ENCODE results near the gene MCU. TPM values are rescaled to one million over a fixed set of nuclear protein-coding genes. Genes with fewer than 3 reads are reported as not detected.

Gene MCU
- total and polyA plus RNA-seq, 10 of the 15 experiments (the other 5 are each of a cell fraction or from before 2014, with no cell fraction given): 5.1 to 49.1 (median 17.9) TPM

DNA sequence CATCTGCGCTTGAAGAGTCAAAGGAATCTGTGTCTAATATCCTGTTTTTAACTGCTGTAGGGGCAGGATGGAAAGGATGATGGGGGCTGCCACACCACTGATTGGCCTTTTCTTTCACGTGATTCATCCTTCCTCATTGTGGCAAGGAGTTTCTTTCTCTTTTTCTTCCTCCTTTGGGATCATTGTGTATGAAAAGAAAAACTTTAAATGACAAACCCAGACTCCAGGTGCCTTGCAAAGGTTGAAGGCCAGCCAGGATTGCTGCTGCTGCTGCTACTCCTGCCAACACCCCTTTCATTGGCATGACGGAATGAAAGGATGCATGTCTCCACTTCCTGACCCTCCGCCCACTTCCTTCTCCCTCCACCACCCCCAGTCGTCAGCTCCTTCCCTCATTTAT is 195.1 kb downstream of the MCU start:
- ChIA-PET CTCF (interaction anchor here (1.8 kb wide), 1 partner anchor 12 kb away, joined by 5 read pairs; no protein-coding TSS in a partner anchor), SMC1A (ENCODE audit: uncharacterized antibody, unreplicated experiment) (no interaction called here), POLR2A (no interaction called here), RAD21 (ENCODE audit: unreplicated experiment) (no interaction called here)
- Histone ChIP-seq H3K4me3 (no peak overlapping the region), H3K4me1 (ENCODE audit: control insufficient read depth, insufficient read depth, low read length) (no peaks in the 10 kb centered on the region), H3K36me3 (ENCODE audit: control insufficient read depth in 2 of 2, insufficient read depth in 2 of 2, low read length in 1 of 2) (no peaks in the 10 kb centered on the region), H4K20me1 (ENCODE audit: control insufficient read depth, insufficient read depth) (no peaks in the 10 kb centered on the region), H3K79me2 (ENCODE audit: control insufficient read depth, insufficient read depth, low read length) (no peaks in the 10 kb centered on the region), H3K4me2 (ENCODE audit: control insufficient read depth, insufficient read depth) (no peak overlapping the region), H3K9ac (ENCODE audit: control insufficient read depth, insufficient read depth, low read length) (no peak overlapping the region), H3K9me3 (replicated peaks; ENCODE audit: control insufficient read depth, insufficient read depth, low read length) (no peaks in the 10 kb centered on the region), H2AFZ (ENCODE audit: control insufficient read depth, low read depth, low read length) (peak overlapping the region; percentile 34), H3K27me3 (replicated peaks in 1 of 2; ENCODE audit: control insufficient read depth in 2 of 2, insufficient read depth in 2 of 2, low read length in 1 of 2) (no peaks in the 10 kb centered on the region), H3K27ac (ENCODE audit: control insufficient read depth, insufficient read depth) (no peak overlapping the region)
- intact Hi-C loops (cut with micrococcal nuclease; ENCODE audit: unreplicated experiment): no loop called here
- no TSS peak for BruUV-seq (replicated peaks)
- 0 out of 2 replicates have a peak, but pooled peaks have one; percentile 31 for TF ChIP-seq NFYB (IDR thresholded peaks at IDR 0.05; ENCODE audit: insufficient read depth, low read depth, low read length)
- TF ChIP-seq SREBF2 (IDR thresholded peaks at IDR 0.05; ENCODE audit: low read length): no peak
- TF ChIP-seq, protein P1, sequence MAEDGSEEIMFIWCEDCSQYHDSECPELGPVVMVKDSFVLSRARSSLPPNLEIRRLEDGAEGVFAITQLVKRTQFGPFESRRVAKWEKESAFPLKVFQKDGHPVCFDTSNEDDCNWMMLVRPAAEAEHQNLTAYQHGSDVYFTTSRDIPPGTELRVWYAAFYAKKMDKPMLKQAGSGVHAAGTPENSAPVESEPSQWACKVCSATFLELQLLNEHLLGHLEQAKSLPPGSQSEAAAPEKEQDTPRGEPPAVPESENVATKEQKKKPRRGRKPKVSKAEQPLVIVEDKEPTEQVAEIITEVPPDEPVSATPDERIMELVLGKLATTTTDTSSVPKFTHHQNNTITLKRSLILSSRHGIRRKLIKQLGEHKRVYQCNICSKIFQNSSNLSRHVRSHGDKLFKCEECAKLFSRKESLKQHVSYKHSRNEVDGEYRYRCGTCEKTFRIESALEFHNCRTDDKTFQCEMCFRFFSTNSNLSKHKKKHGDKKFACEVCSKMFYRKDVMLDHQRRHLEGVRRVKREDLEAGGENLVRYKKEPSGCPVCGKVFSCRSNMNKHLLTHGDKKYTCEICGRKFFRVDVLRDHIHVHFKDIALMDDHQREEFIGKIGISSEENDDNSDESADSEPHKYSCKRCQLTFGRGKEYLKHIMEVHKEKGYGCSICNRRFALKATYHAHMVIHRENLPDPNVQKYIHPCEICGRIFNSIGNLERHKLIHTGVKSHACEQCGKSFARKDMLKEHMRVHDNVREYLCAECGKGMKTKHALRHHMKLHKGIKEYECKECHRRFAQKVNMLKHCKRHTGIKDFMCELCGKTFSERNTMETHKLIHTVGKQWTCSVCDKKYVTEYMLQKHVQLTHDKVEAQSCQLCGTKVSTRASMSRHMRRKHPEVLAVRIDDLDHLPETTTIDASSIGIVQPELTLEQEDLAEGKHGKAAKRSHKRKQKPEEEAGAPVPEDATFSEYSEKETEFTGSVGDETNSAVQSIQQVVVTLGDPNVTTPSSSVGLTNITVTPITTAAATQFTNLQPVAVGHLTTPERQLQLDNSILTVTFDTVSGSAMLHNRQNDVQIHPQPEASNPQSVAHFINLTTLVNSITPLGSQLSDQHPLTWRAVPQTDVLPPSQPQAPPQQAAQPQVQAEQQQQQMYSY (CRISPR knock-in tag; IDR thresholded peaks at IDR 0.05): no peak
- no peak for TF ChIP-seq NR2C1 (IDR thresholded peaks at IDR 0.05)
- TF ChIP-seq TAF1 (IDR thresholded peaks at IDR 0.05; ENCODE audit: borderline replicate concordance, low read depth, low read length): no peak
- no peak for TF ChIP-seq HDAC6 (IDR thresholded peaks at IDR 0.05; ENCODE audit: unreplicated experiment)
- no peak for TF ChIP-seq IKZF1 (conservative IDR thresholded peaks at IDR 0.05)
- TF ChIP-seq, protein P2, sequence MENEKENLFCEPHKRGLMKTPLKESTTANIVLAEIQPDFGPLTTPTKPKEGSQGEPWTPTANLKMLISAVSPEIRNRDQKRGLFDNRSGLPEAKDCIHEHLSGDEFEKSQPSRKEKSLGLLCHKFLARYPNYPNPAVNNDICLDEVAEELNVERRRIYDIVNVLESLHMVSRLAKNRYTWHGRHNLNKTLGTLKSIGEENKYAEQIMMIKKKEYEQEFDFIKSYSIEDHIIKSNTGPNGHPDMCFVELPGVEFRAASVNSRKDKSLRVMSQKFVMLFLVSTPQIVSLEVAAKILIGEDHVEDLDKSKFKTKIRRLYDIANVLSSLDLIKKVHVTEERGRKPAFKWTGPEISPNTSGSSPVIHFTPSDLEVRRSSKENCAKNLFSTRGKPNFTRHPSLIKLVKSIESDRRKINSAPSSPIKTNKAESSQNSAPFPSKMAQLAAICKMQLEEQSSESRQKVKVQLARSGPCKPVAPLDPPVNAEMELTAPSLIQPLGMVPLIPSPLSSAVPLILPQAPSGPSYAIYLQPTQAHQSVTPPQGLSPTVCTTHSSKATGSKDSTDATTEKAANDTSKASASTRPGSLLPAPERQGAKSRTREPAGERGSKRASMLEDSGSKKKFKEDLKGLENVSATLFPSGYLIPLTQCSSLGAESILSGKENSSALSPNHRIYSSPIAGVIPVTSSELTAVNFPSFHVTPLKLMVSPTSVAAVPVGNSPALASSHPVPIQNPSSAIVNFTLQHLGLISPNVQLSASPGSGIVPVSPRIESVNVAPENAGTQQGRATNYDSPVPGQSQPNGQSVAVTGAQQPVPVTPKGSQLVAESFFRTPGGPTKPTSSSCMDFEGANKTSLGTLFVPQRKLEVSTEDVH (IDR thresholded peaks at IDR 0.05; ENCODE audit: low read depth, partially characterized antibody): no peak
- no peak for ATAC-seq
- WGBS (ENCODE audit: insufficient coverage, insufficient replicate concordance, low lambda C conversion rate, missing lambda C conversion rate): 26% methylated on average over 5 of the region's 5 CpGs
- DNase-seq (ENCODE audit: low read depth, low spot score): no peak
- FAIRE-seq: no peak
- in situ Hi-C loops (cut with MboI): no loop called here

Measured in GM12878 (cell line).